Ovary (tissue), 9 donors: Measurements from ENCODE around the gene KCNQ4. TPM values are rescaled to one million over a fixed set of nuclear protein-coding genes. Genes with fewer than 3 reads are reported as not detected.

Experiments
- DNase-seq, 5 donors: peaks; one replicate each; pipeline ENCODE4 v3.0.0-alpha.2; 2019 to 2020
- H3K27ac ChIP-seq, 2 donors: fragments of 200-600 bp; one replicate each; pipeline versions ENCODE4 v1.5.1 to v1.8.0; 2019 to 2022
- H3K27me3 ChIP-seq: fragments of 200-600 bp; one replicate; pipeline ENCODE4 v1.8.0; 2022
- H3K36me3 ChIP-seq: fragments of 200-600 bp; sonication (generic); one replicate; pipeline ENCODE4 v1.5.1; 2019
- H3K4me1 ChIP-seq: one replicate; pipeline ENCODE4 v1.8.1; 2013; ENCODE audit warnings: mild to moderate bottlenecking, moderate library complexity; ENCODE audit not compliant: insufficient read depth
- H3K4me3 ChIP-seq: fragments of 200-600 bp; sonication (generic); one replicate; pipeline ENCODE4 v1.5.1; 2017
- H3K9me3 ChIP-seq, 2 donors: fragments of 200-600 bp in 1 of 2; sonication (generic) in 1 of 2; one replicate each; pipeline versions ENCODE4 v1.5.1 to v1.8.1; 2013 to 2019; ENCODE audit warnings: mild to moderate bottlenecking in 1 of 2, moderate library complexity in 1 of 2
- CTCF ChIP-seq, 3 donors: fragments of 450-650 bp in 2 of 3; fragments of 200-600 bp in 1 of 3; IDR thresholded peaks; one replicate each; pipeline versions ENCODE4 v1.5.1 to v1.8.0; 2016 to 2022; ENCODE audit warnings: antibody characterized with exemption in 3 of 3, mild to moderate bottlenecking in 1 of 3
- EP300 ChIP-seq: sonication (generic); formaldehyde crosslinking; IDR thresholded peaks from one replicate; pipeline ENCODE4 v1.6.1; 2017; ENCODE audit warnings: antibody characterized with exemption
- POLR2A ChIP-seq: fragments of 450-650 bp; IDR thresholded peaks from one replicate; pipeline ENCODE4 v1.6.1; 2017; ENCODE audit warnings: antibody characterized with exemption, mild to moderate bottlenecking, moderate library complexity
- WGBS, 3 donors: extraction: QIAGEN DNeasy Blood & Tissue Kit in 1 of 3; methylation state at CpG; one replicate each; pipeline versions ENCODE4 v1.1.5 to v1.1.7; 2013 to 2017; 5-methylcytosine and 5-hydroxymethylcytosine counted together
- intact Hi-C, 4 donors: fragments of 100-400 bp; cut with DNase I; formaldehyde crosslinking; loops; one replicate each; pipeline versions ENCODE4 v1.11.0 to v1.15.1; 2022 to 2023
- polyA plus RNA-seq, 2 donors: library from polyadenylated mRNA; stranded (reverse); fragments of 200-250 nt in 1 of 2; fragments of 350-450 nt in 1 of 2; fragmentation: Illumina TruSeq in 1 of 2; extraction: RNeasy Lipid Tissue Mini Kit (QIAGEN cat#74804) in 1 of 2; gene quantifications; one replicate each; pipeline ENCODE4 v1.2.3, GENCODE V29; 2013 to 2014
- total RNA-seq, 7 donors: library from RNA; depleted of rRNA in 2 of 7; stranded (reverse); fragments of >200 nt in 2 of 7; fragmentation: NEBNext Ultra II Directional in 3 of 7; extraction: Animal tissue kit (Norgen Biotek cat#: 25700) in 3 of 7; gene quantifications; one replicate each; pipeline versions ENCODE4 v1.1.0 to v1.2.4, GENCODE V29; 2016 to 2023
- donor health status: DM: no; HTN: no; CAD: no; lungs with moderate emphysema.
- donor health status: DM: no; HTN: no; CAD: no.
- donor health status: Bipolar disorder and iron deficiency.
- donor health status: DM: yes; HTN: yes; CAD: no.
- donor health status: DM: no; HTN: no; CAD: no.
- donor health status: DM: yes; HTN: yes; CAD: no.

Gene KCNQ4
- total and polyA plus RNA-seq, 9 donors = 0.36 to 3.1 (median 0.84) TPM

- intact Hi-C loops = no loop called here
- Histone ChIP-seq H3K9me3 (no peaks in the 10 kb centered on the region), H3K4me3 (no peak overlapping the region), H3K27ac (no peak overlapping the region), H3K36me3 (no peaks in the 10 kb centered on the region), H3K4me1 (peaks cover under 1% of the 10 kb centered on the region), H3K27me3 (no peaks in the 10 kb centered on the region)
- WGBS, 3 donors = 95 to 100% (median 96%) methylated on average over 4 of the region's 4 CpGs
- TF ChIP-seq POLR2A (no peak), EP300 (no peak), CTCF (IDR thresholded peaks at IDR 0.05) (no peak)
- DNase-seq = no peak
Observed at GRCh38 chr1:40823345-40823744, 39.8 kb downstream of the KCNQ4 start.

- 94 to 98% (median 96%) methylated on average over 17 of the region's 17 CpGs for WGBS, 3 donors
- Histone ChIP-seq H3K4me1 (no peaks in the 10 kb centered on the region), H3K9me3 (no peaks in the 10 kb centered on the region), H3K27ac (no peak overlapping the region), H3K27me3 (no peaks in the 10 kb centered on the region), H3K36me3 (no peaks in the 10 kb centered on the region), H3K4me3 (no peak overlapping the region)
- no peak for DNase-seq
- intact Hi-C loops = no loop called here
- no peak for TF ChIP-seq POLR2A
- no peak for TF ChIP-seq EP300
- TF ChIP-seq CTCF (IDR thresholded peaks at IDR 0.05) = no peak
Observed at GRCh38 chr1:40823983-40824382, 40.4 kb downstream of the KCNQ4 start.

GRCh38 chr1:40824591-40825434 is 41.2 kb downstream of the KCNQ4 start:
- Histone ChIP-seq H3K27me3 (no peaks in the 10 kb centered on the region), H3K36me3 (no peaks in the 10 kb centered on the region), H3K4me3 (no peak overlapping the region), H3K4me1 (no peaks in the 10 kb centered on the region), H3K27ac (peak overlapping the region in 1 of 2 donors; percentile 24), H3K9me3 (no peaks in the 10 kb centered on the region)
- WGBS, 3 donors = 33 to 43% (median 38%) methylated on average over 18 of the region's 18 CpGs
- intact Hi-C loops = no loop called here
- DNase-seq = no peak
- TF ChIP-seq CTCF (IDR thresholded peaks at IDR 0.05) (no peak), POLR2A (no peak), EP300 (no peak)

- H3K9me3 ChIP-seq = no peaks in the 10 kb centered on the region
- intact Hi-C loops = no loop called here
- no peak for TF ChIP-seq EP300
- no peak for TF ChIP-seq POLR2A
- no peak for TF ChIP-seq CTCF (IDR thresholded peaks at IDR 0.05)
- H3K27ac ChIP-seq = no peak overlapping the region
- H3K4me1 ChIP-seq = no peaks in the 10 kb centered on the region
- WGBS, 3 donors = 72 to 81% (median 75%) methylated on average over 3 of the region's 3 CpGs
- no peaks in the 10 kb centered on the region for H3K27me3 ChIP-seq
- no peak overlapping the region for H3K4me3 ChIP-seq
- DNase-seq = no peak
- H3K36me3 ChIP-seq = no peaks in the 10 kb centered on the region
Observed at GRCh38 chr1:40825435-40825788, 41.8 kb downstream of the KCNQ4 start.
